Skin epidermis (tissue), 12 donors: Measurements from ENCODE around the gene HECTD4.
"Not testable (repeated sequence)": the region's sequence is repeated elsewhere in the genome, so short reads cannot be mapped to it uniquely, and the experiment has no call there.

Experiments
- H3K27ac ChIP-seq, 21 experiments: fragments of 200-600 bp; sonication (generic) in 11 of 21; one replicate each; pipeline ENCODE4 v1.5.0; 2020; ENCODE audit warnings: mild to moderate bottlenecking in 3 of 21, inconsistent platforms in 2 of 21, moderate library complexity in 2 of 21
- H3K4me3 ChIP-seq, 7 experiments: fragments of 200-600 bp; sonication (generic) in 2 of 7; one replicate each; pipeline ENCODE4 v1.5.0; 2020; ENCODE audit warnings: inconsistent platforms in 2 of 7, mild to moderate bottlenecking in 2 of 7, moderate library complexity in 1 of 7

The HECTD4 gene

DNA sequence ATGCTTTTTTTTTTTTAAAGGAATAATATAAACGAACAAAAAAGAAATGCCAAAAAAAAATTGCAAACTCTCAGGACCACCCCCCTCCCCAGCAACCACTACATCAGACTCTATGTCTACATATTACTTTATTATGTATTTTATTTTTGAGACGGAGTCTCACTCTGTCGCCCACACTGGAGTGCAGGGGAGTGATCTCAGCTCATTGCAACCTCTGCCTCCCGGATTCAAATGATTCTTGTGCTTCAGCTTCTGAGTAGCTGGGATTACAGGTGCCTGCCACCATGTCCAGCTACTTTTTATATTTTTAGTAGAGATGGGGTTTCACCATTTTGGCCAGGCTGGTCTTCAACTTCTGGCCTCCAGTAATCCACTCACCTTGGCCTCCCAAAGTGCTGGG is 22.9 kb downstream of the HECTD4 start:
- Histone ChIP-seq H3K4me3 (no peak overlapping the region), H3K27ac (no peak overlapping the region)

DNA sequence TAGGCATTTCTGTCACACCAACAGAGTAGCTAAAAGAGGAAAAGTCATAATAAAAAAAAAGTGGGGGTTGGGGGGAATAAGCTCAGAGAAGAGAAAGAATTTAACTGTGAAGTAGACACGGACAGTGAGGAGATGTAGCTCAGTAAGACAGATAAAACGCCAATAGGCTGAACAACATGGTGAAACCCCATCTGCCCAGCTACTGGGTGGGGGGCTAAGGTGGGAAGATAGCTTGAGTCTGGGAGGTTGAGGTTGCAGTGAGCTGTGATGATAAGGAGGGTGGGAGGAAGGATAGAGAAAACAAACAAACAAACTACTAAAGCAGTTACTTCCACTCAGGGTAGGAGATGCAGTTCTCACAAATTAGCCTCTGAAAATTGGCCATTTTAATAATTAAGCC is 25.0 kb downstream of the HECTD4 start:
- H3K27ac ChIP-seq, result no peak overlapping the region
- H3K4me3 ChIP-seq, result no peak overlapping the region

DNA sequence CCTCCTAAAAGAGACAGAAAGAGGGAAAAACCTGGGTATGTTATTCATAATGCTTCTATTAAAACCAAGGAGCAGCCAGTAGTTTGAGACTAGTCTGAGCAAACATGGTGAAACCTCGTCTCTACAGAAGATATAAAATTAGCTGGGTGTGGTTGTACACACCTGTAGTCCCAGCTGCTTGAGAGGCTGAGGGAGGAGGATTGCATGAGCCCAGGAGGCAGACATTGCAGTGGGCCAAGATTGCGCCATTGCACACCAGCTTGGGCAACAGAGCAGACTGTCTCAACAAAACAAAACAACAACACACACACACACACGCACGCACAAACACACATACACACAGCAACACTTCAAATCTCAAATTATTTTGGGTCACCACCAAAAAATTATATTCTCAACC is 27.8 kb downstream of the HECTD4 start:
- no peak overlapping the region for H3K27ac ChIP-seq
- H3K4me3 ChIP-seq, result no peak overlapping the region

DNA sequence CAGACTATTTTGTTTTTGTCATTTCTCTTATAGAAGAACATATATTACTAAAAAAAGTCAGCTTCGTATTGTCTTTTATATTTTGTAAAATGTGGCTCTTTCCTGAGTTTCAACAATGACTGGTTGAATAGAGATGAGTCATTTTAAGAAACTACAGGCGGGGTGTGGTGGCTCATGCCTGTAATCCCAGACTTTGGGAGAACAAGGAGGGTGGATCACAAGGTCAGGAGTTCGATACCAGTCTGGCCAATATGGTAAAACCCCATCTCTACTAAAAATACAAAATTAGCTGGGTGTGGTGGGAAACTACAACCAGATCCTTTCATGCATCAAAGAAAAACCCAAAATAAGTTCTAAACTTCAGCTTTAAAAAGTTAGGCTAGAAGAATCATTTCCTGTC is 28.8 kb downstream of the HECTD4 start:
- Histone ChIP-seq H3K27ac (no peak overlapping the region), H3K4me3 (no peak overlapping the region)

DNA sequence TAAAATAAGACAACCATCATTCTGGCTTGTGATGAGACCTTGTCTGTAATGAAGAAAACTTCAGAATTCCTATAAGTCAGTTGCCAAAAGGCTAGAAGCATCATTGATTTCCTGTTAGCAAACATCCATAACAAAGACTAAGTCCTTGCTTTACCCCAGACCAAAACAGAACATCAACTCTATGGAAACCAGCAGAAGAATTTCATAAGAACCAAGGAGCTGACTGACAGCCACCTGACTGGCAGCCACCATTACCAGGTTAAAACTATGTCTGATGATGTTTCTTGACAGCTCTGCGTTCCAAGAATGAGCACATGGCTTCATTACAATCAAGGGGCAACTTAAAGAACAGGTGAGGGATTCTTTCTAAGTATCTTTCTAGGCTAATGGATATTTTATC is 29.3 kb downstream of the HECTD4 start:
- Histone ChIP-seq H3K27ac (no peak overlapping the region), H3K4me3 (no peak overlapping the region)

DNA sequence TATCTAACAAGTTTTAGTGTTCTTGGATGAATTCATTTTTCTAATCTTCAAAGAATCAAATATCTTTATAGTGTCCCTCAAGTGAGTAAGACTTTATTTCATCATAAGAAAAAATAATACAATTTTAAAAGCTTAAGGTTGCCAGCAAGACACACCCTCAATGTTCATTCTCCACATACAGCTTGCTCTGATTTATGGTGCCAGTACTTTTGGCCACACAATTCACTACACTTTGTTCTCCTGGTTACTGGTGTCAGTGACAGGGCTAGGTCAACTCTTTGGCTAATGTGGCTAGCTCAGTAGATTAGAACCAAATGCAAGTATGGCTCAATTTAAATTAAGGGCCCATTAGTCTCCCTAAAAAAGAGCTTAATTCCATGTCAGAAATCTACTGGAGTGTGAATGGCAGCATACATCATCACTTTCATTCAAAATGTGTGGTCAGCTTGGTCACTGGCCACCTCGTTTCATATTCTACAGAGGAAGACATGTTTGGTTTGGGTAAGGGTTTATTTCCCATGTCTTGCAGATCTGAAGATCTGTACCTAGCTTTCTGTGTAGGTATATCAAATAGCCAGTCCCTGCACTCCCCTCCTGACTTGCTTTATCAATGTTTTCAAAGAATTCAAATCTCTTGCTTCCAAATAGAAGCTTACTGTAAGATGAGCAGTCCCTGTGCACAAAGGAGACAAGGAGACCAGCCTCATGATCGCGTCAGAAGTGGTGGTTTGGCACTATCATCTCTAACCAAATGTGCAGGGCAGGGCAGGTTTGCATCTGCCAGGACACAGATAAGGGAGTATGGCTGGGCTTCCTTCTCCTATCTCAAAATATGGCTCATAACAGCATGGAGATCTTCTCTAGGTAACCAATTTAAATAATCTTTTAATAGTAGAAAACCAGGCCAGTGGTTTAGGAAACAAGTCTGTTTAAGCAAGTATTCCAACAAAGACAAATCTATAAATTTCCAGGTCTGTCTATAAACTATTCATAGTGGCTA is 31.3 kb downstream of the HECTD4 start:
- H3K4me3 ChIP-seq, result no peak overlapping the region
- H3K27ac ChIP-seq, result peak overlapping the region in 3 of 21 experiments; percentile 15 to 49 (median 27)

DNA sequence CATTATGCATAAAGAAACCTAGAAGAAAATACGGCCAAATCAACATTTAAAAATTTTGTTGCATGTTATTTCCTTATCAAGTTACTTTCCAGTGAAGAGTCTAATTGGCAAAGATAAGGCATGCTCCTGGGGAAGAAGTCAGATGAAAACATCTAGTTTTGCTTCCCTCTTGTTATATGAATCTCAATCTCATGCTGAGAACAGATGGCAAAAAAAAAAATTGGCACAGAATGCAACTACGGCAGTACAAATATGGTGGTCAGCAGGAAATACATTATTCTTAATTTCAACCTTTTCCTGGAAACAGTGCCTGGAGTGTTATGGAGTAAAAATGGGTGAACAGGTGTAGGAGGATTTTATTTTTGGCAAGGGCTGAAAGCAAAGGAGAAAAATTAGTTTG is 32.8 kb downstream of the HECTD4 start:
- Histone ChIP-seq H3K4me3 (no peak overlapping the region), H3K27ac (no peak overlapping the region)

DNA sequence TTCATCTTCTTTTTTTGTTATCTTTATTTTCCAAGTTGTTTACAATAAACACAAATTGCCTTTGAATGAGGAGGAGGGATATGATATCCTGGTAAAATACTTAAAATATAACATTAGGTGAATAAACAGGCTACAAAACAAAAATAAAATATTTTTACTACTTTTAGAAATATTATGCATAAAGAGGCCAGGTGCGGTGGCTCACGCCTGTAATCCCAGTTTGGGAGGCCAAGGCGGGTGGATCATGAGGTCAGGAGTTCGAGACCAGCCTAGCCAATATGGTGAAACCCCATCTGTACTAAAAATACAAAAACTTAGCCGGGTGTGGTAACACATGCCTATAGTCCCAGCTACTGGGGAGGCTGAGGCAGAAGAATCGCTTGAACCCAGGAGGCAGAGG is 33.3 kb downstream of the HECTD4 start:
- not testable (repeated sequence) for H3K4me3 ChIP-seq, H3K27ac ChIP-seq

DNA sequence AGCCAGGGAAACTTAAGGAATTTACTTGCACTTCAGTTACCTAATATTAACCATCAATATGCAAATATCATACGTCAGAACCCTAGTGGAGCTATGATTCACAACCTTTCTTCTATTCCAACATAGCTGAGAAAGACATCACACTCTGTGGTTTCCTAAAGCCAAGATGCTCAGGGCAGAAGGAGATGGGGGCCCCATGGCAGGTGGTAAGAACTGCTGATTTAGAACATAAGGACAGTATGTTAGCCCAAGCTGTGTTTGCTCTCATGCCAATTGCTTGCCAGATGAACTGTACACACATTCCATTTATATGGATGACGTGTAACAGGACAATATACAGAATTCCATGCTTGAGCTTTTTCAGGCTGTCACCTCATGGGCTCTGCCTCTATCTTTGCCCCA is 34.6 kb downstream of the HECTD4 start:
- H3K27ac ChIP-seq, result no peak overlapping the region
- H3K4me3 ChIP-seq, result no peak overlapping the region

DNA sequence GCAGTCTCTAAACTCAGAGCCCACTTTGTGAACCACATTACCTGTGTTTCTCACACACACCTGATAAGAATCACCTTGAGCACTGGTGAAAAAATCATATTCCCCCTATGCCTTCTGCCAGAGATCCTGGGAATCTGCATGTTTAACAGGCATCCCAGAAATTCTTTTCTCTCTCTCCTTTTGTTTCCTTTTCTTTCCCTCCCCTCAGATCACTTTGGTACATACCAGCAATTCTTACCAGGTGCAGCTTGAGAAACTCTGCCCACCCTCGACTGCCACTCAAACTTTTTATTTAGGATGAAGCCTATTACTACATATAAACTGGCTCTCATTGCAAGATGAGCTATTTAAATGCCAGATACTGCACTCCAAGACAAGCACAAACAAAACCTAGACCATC is 36.0 kb downstream of the HECTD4 start:
- no peak overlapping the region for H3K4me3 ChIP-seq
- H3K27ac ChIP-seq, result no peak overlapping the region

DNA sequence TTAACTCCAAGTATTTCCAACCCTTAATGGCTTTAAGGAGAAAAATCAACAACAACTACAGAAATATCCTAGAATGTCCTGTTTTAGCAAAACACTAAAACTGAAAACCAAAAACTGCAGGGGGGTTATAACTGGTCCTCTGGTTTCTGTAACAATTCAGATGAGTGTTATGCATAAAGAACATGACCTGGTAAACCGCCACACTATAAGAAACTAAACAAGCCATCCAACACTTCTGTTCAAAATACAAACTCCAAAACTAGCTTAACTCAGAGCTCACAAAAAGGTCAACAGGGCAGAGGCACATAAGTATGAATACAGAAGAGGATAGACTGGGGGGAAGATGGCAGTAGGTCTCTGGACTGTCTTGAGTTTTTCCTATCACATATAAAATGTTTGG is 38.0 kb downstream of the HECTD4 start:
- no peak overlapping the region for H3K27ac ChIP-seq
- no peak overlapping the region for H3K4me3 ChIP-seq

DNA sequence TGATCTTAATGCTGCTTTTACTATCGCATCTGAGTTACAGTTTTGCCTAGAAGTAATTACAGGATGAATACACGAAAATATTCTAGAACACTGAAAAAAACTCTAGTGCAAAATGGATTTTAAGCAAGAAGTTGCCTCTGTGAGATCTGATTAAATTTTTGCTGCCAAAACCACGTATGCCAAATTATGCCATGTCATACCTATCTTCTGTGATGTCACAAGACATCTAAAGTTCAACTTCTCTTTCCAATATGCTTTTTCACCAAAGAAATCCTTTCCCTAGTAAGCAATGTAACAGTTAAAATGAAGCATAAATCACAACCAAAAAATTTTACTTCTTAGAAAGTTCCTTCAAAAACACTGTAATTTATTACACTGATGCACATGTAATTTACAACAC is 39.6 kb downstream of the HECTD4 start:
- H3K4me3 ChIP-seq, result no peak overlapping the region

DNA sequence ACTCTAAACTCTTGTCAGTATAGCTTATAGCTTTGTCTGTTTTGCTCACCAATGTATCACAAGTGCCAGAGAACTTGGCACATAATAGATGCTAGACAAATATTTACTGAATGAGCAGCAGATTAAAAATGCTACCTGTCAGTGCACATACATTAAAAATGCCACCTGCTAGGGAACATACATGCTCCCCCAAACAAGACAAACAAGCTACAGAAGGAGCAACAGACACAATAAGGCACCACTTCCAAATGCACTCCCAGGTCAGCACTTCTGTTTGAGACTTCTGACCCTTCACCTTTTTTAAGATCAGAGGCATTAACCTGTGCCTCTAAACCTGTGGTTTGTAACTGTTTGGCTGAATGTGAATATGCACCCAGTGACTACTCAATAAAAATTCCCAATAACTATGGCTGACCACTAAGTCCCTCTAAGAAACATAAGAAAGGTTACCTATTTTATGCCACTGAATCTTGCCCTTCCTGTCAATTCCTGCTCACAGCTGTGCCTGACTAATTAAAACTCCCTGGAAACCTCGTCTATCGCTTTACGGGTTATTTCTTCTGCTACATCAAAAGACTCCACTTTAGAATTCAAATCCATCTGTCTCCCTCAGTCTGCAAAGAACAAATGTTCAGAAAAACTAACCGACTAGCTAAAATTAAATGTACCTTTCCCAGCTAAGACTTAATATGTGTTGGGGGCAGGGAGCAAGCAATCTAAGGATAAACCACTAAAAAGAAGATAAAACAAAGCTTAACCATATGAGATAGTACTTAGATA is 41.0 kb downstream of the HECTD4 start:
- Histone ChIP-seq H3K27ac (no peak overlapping the region), H3K4me3 (no peak overlapping the region)

More for the DNA sequence above, 39.6 kb downstream of the HECTD4 start:
- H3K27ac ChIP-seq, result no peak overlapping the region

DNA sequence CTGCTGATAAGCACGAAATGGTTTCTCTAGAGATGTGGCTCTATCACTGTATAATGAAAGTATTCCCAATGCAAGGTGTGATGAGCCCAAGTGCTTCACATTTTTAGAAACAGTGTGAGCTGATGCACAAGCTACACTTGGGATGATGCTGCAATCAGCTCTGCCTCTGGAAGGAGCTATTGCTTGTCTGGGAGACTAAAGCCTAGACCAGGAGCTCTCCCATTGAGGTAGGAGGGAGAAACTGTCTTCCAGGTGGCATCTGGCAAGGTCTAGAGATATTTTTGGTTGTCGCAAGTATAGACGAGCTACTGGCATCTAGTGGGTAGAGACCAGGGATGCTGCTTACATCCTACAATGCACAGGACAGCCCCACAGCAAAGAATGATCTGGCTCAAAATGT is 42.0 kb downstream of the HECTD4 start:
- H3K27ac ChIP-seq, result no peak overlapping the region
- no peak overlapping the region for H3K4me3 ChIP-seq

DNA sequence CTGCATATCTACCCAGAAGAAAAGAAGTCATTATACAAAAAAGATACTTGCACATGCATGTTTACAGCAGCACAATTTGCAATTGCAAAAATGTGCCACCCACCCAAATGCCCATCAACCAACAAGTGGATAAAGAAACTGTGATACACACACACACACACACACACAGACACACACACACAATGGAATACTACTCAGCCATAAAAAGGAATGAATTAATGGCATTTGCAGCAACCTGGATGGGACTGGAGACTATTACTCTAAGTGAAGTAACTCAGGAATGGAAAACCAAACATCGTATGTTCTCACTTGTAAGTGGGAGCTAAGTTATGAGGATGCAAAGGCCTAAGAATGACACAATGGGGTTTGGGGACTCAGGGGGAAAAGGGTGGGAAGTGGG is 47.2 kb downstream of the HECTD4 start:
- not testable (repeated sequence) for H3K4me3 ChIP-seq, H3K27ac ChIP-seq

DNA sequence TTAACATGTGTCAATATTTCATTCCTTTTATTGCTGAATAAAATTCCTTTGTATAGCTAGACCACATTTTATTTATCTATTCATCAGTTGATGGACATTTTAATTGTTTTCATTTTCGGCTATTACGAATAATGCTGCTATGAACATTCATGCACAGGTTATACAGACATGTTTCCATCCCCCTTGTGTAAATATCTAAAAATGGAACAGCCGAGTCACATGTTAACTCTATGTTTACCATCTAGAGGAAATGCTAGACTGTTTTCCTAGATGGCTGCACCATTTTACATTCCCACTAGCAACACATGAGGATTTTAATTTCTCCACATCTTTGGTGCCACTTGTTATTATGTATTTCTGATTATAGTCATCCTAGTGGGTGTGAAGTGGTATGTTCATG is 49.2 kb downstream of the HECTD4 start:
- H3K27ac ChIP-seq, result no peak overlapping the region
- no peak overlapping the region for H3K4me3 ChIP-seq

DNA sequence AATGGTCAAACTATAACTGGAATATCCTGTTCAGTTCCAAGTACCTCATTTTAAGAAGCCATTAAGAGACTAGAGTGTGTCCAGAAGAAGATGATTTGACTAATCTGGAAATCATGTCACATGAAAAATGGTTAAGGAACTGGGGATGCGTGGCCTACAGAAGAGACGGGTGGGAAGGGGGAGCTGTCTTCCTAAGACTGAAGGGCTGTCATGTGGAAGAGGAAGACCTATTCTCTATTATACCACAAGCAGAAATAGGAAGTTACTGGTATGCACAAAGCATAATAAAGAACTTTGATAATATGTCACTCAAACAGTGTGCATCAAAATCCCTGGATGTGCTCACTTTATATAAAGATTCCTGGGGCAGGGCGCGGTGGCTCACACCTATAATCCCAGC is 50.3 kb downstream of the HECTD4 start:
- Histone ChIP-seq H3K4me3 (no peak overlapping the region), H3K27ac (no peak overlapping the region)

DNA sequence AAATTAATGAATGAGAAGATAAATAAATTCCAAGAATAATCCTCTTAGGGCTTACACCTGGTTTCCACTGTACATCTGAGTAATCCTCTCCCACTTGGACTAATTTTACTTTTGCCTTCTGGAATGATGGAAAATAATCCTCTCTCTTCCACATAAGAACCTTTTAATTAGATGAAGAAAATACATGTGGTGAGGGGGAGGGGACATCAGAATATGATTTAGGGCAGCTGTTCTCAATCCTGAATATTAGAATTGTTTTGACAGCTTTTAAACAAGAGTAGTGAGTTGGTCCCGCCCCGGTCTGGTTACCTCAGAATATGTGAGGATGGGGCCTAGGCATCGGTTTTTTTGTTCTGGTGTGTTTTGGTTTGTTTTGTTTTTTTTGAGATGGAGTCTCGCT is 51.5 kb downstream of the HECTD4 start:
- Histone ChIP-seq H3K4me3 (no peak overlapping the region), H3K27ac (no peak overlapping the region)

DNA sequence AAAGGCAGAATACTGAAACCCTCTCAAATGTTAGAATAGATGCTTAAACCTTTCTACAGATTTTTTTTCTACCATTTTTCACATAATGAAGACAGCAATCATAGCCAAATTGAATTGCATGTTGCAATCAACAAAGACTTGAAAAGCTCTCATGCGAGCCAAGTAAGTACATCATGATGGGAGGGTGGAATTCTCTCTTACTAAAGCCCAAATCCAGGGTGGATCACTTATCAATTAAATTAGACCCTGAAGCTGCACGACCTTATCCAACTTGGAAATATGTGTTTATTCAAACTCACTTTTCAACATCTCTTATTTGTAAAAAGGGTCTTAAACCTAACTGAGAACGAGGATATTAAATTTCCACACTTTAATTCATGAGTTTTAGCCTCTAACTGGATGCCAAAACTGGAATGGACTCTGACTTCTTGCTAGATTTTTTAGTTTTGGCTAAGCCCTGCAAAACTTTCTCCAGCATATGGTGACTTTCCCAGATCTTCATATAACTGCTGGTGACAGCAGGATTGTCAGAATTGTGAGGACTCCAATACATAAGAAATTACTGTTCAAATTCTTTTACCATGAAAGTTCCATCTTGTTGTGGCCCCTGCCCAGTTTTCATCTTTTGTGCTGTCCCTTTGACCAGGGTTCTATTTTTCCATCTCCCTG is 53.6 kb downstream of the HECTD4 start:
- no peak overlapping the region for H3K27ac ChIP-seq
- no peak overlapping the region for H3K4me3 ChIP-seq

DNA sequence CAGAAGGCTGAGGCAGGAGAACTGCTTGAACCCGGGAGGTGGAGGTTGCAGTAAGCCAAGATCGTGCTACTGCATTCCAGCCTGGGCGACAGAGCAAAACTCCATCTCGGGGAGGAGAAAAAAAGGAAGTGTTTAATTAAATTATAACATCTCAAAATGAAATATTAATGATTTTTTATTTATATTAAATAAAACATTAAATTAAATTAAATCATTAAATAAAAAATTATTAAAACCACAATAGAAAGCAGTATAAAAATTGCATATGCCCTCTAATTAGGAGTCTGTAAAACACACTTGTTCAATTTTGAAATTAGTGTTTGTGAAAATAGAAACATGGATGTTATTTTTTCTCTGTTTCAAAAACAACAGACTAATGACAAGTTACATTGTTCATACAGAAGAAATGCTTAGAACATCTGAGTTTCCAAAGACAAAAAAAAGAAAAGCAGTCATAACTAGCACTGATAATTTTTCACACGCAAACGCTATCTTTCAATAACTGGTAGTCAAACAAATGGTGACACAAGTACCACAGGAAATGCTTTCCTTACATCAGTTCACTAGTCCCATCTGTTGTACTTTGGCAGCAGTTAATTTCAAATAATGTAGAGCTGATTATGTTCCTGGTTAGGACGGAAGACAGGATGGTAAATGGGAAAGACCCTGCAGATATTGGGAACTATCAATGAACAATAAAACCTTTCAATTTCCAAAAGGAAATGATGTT is 54.9 kb downstream of the HECTD4 start:
- H3K4me3 ChIP-seq, result no peak overlapping the region
- H3K27ac ChIP-seq, result no peak overlapping the region
